SK-N-MC (cell line): ENCODE data around the gene SULT2B1.

Source experiments
- EZH2 ChIP-seq: fragments of 200-600 bp; sonication (generic); IDR thresholded peaks from one replicate; pipeline ENCODE4 v1.6.1; 2017; ENCODE audit warnings: antibody characterized with exemption
- FOXP2 ChIP-seq: optimal IDR thresholded peaks from 2 replicates; pipeline ENCODE3; 2011; ENCODE audit warnings: mild to moderate bottlenecking, moderate library complexity; ENCODE audit not compliant: insufficient read depth; ENCODE audit errors: extremely low read length, control extremely low read depth
- POLR2AphosphoS5 ChIP-seq: IDR thresholded peaks from 2 replicates; pipeline ENCODE4 v1.6.1; 2012; ENCODE audit warnings: mild to moderate bottlenecking, low read depth, low read length, borderline replicate concordance

DNA sequence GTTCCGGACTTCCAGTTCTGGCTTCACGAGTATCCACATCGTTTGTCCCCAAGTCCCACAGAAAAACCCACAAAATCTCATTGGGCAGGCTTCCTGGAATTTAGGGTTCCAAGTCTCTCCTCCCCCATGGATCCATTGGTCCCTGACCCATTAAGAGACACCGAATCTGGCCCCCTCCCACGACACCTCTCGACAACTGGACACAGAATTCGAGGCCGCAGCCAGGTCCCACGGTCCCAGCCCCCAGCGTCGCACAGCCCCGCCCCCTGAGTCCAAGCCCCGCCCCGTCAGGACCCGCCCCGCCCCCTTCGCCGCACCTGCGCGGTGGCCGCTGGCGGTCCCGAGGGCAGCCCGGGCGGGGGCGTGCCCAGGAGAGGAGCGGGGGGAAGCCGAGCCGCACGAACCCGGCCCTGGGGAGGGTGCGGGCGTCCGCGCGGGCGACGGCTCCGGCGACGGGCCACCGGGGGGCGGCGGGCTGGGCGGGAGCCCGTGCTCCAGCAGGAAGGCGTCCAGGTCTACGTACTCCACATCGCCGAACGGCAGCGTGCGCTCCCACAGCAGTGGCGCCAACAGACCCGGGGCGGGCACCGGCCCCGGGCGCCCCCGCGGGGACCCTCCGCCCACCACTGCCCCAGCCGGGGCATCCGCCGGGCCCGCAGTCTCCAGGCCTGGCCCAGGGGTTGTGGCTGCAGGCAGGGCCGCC lies 83.4 kb downstream of the SULT2B1 start:
- peak; percentile 60 for TF ChIP-seq POLR2AphosphoS5
- no peak for TF ChIP-seq EZH2
- TF ChIP-seq FOXP2, result no peak
